Measurements from ENCODE around the gene MAGI2. TPM values are rescaled to one million over a fixed set of nuclear protein-coding genes. Genes with fewer than 3 reads are reported as not detected.

Gene MAGI2
- total RNA-seq, 4 donors from 2014 or later: 7.8 to 44.7 (median 21.1) TPM

DNA sequence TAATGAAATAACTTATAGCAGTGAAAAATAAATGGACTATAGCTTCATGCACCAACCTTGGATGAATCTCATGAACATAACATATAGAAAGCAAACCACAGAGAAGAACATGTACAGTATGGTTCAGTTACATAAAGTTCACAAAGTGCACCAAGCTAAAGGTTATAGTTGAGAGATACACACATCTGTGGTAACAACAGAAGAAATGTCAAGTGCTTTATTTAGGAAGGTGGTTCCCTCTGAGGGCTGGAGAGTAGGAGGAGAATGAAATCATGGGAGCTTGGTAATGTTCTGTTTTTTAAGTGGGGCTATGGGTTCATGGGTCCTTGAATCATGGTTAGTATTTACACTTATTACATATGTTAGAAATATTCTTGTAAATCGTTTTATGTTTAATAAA, 1331.6 kb downstream of the MAGI2 start:
- no peak for ATAC-seq
- TF ChIP-seq EP300 (IDR thresholded peaks at IDR 0.05): no peak
- TF ChIP-seq, protein P1, sequence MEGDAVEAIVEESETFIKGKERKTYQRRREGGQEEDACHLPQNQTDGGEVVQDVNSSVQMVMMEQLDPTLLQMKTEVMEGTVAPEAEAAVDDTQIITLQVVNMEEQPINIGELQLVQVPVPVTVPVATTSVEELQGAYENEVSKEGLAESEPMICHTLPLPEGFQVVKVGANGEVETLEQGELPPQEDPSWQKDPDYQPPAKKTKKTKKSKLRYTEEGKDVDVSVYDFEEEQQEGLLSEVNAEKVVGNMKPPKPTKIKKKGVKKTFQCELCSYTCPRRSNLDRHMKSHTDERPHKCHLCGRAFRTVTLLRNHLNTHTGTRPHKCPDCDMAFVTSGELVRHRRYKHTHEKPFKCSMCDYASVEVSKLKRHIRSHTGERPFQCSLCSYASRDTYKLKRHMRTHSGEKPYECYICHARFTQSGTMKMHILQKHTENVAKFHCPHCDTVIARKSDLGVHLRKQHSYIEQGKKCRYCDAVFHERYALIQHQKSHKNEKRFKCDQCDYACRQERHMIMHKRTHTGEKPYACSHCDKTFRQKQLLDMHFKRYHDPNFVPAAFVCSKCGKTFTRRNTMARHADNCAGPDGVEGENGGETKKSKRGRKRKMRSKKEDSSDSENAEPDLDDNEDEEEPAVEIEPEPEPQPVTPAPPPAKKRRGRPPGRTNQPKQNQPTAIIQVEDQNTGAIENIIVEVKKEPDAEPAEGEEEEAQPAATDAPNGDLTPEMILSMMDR (IDR thresholded peaks at IDR 0.05): no peak
- no peak for TF ChIP-seq POLR2AphosphoS5 (IDR thresholded peaks at IDR 0.05)
- TF ChIP-seq POLR2A (IDR thresholded peaks at IDR 0.05): no peak
- no peaks in the 10 kb centered on the region for H3K9me3 ChIP-seq

DNA sequence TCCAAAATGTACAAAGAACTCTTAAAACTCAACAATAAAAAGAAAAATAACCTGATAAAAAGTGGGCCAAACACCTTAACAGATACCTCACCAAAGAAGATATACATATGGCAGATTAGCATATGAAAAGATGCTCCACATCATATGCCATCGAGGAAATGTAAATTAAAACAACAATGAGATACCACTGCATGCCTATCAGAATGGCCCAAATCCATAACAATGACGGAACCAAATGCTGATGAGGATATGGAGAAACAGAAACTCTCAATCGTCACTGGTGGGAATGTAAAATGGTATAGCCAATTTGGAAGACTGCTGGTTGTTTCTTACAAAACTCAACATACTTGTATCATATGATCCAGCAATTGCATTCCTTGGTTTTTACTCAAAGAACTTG, 1335.0 kb downstream of the MAGI2 start:
- H3K27ac ChIP-seq: no peak overlapping the region
- H3K4me3 ChIP-seq: no peak overlapping the region
- no peak for TF ChIP-seq EP300 (IDR thresholded peaks at IDR 0.05)
- no peak for TF ChIP-seq POLR2A (IDR thresholded peaks at IDR 0.05)
- TF ChIP-seq, protein P1 (IDR thresholded peaks at IDR 0.05): no peak
- no peak for TF ChIP-seq POLR2AphosphoS5 (IDR thresholded peaks at IDR 0.05)
- H3K27me3 ChIP-seq: no peaks in the 10 kb centered on the region
- H3K36me3 ChIP-seq: no peaks in the 10 kb centered on the region
- no peaks in the 10 kb centered on the region for H3K9me3 ChIP-seq
- H3K4me1 ChIP-seq: no peaks in the 10 kb centered on the region
- ATAC-seq: no peak
- 61 to 67% methylated on average over 3 of the region's 3 CpGs for WGBS, 2 donors (ENCODE audit: low coverage in 1 of 2)

More for the DNA sequence above, 1331.6 kb downstream of the MAGI2 start:
- Histone ChIP-seq H3K36me3 (peaks cover 0 to under 1% of the 10 kb centered on the region in 2 donors), H3K27ac (no peak overlapping the region), H3K27me3 (no peaks in the 10 kb centered on the region), H3K4me1 (no peaks in the 10 kb centered on the region), H3K4me3 (no peak overlapping the region)
- 54 to 67% methylated on average over 1 of the region's 1 CpG for WGBS, 2 donors (ENCODE audit: low coverage in 1 of 2)

DNA sequence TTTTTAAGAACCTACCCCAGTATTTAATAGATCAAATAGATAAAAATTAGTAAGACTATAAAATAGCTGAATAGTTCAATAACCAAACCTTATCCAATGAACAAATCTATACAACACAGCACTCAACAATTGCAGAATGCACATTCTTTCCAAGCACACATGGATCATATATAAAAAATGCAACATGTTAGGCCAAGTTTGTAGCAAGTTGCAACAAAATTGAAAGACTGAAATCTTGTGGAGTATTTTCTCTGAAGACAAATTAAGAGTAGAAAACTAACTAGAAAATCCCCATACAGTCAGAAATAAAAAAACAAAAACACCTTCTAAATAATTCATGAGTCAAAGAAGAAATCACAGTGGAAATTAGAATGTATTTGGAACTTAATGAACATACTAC, 1337.6 kb downstream of the MAGI2 start:
- Histone ChIP-seq H3K4me3 (no peak overlapping the region), H3K27ac (no peak overlapping the region), H3K4me1 (no peaks in the 10 kb centered on the region), H3K9me3 (no peaks in the 10 kb centered on the region), H3K27me3 (no peaks in the 10 kb centered on the region), H3K36me3 (no peaks in the 10 kb centered on the region)
- ATAC-seq: no peak
- TF ChIP-seq, protein P1 (IDR thresholded peaks at IDR 0.05): no peak
- TF ChIP-seq POLR2AphosphoS5 (IDR thresholded peaks at IDR 0.05) (no peak), POLR2A (IDR thresholded peaks at IDR 0.05) (no peak)

- ATAC-seq: no peak
- 80 to 92% methylated on average over 1 of the region's 1 CpG for WGBS, 2 donors (ENCODE audit: low coverage in 1 of 2)
Measured at GRCh38 chr7:78114993-78115392, 1338.5 kb downstream of the MAGI2 start.

DNA sequence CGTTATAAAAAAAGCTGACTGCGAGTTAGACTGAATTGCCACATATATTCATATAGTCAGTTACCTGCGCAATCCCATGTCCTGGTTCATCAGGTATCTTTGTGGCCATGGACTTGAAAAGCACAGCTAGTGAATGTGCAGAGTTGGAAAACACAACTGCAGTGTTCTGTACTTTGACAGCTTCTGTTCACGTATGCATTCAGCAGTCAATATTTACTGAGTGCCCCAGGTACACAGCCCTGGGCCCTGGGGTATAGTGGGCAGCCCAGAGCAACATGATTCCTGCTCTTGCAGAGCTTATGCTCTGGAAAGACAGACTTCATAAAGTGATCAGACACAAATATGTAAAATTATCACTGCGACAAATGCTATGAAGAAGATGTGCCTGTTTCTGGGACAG, 1341.0 kb downstream of the MAGI2 start:
- H3K4me1 ChIP-seq: no peaks in the 10 kb centered on the region
- no peaks in the 10 kb centered on the region for H3K36me3 ChIP-seq
- WGBS, 2 donors (ENCODE audit: low coverage in 1 of 2): 85 to 88% methylated on average over 4 to 5 of the region's 5 CpGs
- TF ChIP-seq POLR2AphosphoS5 (IDR thresholded peaks at IDR 0.05) (no peak), EP300 (IDR thresholded peaks at IDR 0.05) (no peak)
- TF ChIP-seq, protein P1 (IDR thresholded peaks at IDR 0.05): no peak
- H3K4me3 ChIP-seq: no peak overlapping the region
- no peaks in the 10 kb centered on the region for H3K9me3 ChIP-seq
- H3K27me3 ChIP-seq: no peaks in the 10 kb centered on the region
- no peak for ATAC-seq
- H3K27ac ChIP-seq: no peak overlapping the region

More at GRCh38 chr7:78114993-78115392, 1338.5 kb downstream of the MAGI2 start:
- no peaks in the 10 kb centered on the region for H3K4me1 ChIP-seq
- no peaks in the 10 kb centered on the region for H3K27me3 ChIP-seq
- H3K27ac ChIP-seq: no peak overlapping the region
- no peak overlapping the region for H3K4me3 ChIP-seq
- H3K9me3 ChIP-seq: no peaks in the 10 kb centered on the region
- H3K36me3 ChIP-seq: no peaks in the 10 kb centered on the region
- TF ChIP-seq POLR2A (IDR thresholded peaks at IDR 0.05) (no peak), EP300 (IDR thresholded peaks at IDR 0.05) (no peak)
- TF ChIP-seq, protein P1 (IDR thresholded peaks at IDR 0.05): no peak
